IMR-90 (cell line): Measurements from ENCODE around the gene HOXA10. TPM values are rescaled to one million over a fixed set of nuclear protein-coding genes. Genes with fewer than 3 reads are reported as not detected.

Source experiments
- ATAC-seq: fragments of 200-7000 bp; cut with Tn5 transposase; 2 replicates; pipeline ENCODE4 v1.9.1; 2020; ENCODE audit warnings: low read depth, mild to moderate bottlenecking, moderate library complexity
- BruUV-seq: library from RNA; stranded (reverse); fragments of 400-500 nt; replicated peaks from 2 replicates; lab custom pipeline; 2021; lab: Mats Ljungman, UMichigan
- CTCF ChIA-PET: fragments of 300-600 bp; formaldehyde crosslinking; extraction: SDS; loops from one replicate; lab custom pipeline; 2021; ENCODE audit warnings: antibody characterized with exemption; lab: Yijun Ruan, JAX
- POLR2A ChIA-PET: fragments of 300-600 bp; sonication (Branson Sonifier 250); formaldehyde crosslinking; loops from one replicate; lab custom pipeline; 2022; ENCODE audit warnings: antibody characterized with exemption; ENCODE audit not compliant: unreplicated experiment; lab: Charles Lee
- DNase-seq: peaks from one replicate; pipeline ENCODE4 v3.0.0; 2013
- H2AFZ ChIP-seq: replicated peaks from 2 replicates; pipeline ENCODE3; 2013; ENCODE audit warnings: low read length, mild to moderate bottlenecking; ENCODE audit not compliant: poor library complexity
- H2AK5ac ChIP-seq: 2 replicates; pipeline ENCODE4 v1.6.1; 2013; ENCODE audit warnings: low read depth, low read length, inconsistent platforms
- H2AK9ac ChIP-seq: replicated peaks from 2 replicates; pipeline ENCODE3; 2013; ENCODE audit warnings: mild to moderate bottlenecking, low read depth, low read length, moderate library complexity; ENCODE audit not compliant: poor library complexity
- H2BK120ac ChIP-seq: 2 replicates; pipeline ENCODE4 v1.6.1; 2013; ENCODE audit warnings: low read depth, low read length, inconsistent platforms
- H2BK15ac ChIP-seq: 3 replicates; pipeline ENCODE4 v1.6.1; 2013; ENCODE audit warnings: low read depth, low read length, inconsistent platforms
- H2BK20ac ChIP-seq: 2 replicates; pipeline ENCODE4 v1.6.1; 2013; ENCODE audit warnings: low read depth, mild to moderate bottlenecking, inconsistent platforms, low read length, moderate library complexity
- H2BK5ac ChIP-seq: 2 replicates; pipeline ENCODE4 v1.6.1; 2013; ENCODE audit warnings: mild to moderate bottlenecking, low read depth, low read length, inconsistent platforms; ENCODE audit not compliant: poor library complexity, severe bottlenecking
- H3K14ac ChIP-seq: replicated peaks from 2 replicates; pipeline ENCODE4 v1.6.1; 2013; ENCODE audit warnings: low read depth, low read length, inconsistent platforms
- H3K18ac ChIP-seq: 2 replicates; pipeline ENCODE4 v1.6.1; 2013; ENCODE audit warnings: low read depth, low read length, control low read depth
- H3K23ac ChIP-seq: 2 replicates; pipeline ENCODE4 v1.6.1; 2013; ENCODE audit warnings: low read depth, low read length, inconsistent platforms
- H3K27ac ChIP-seq: 2 replicates; pipeline ENCODE4 v1.5.1; 2013; ENCODE audit warnings: mild to moderate bottlenecking, control low read depth, low read length; ENCODE audit not compliant: insufficient read depth
- H3K27me3 ChIP-seq: 2 replicates; pipeline ENCODE4 v1.6.1; 2013; ENCODE audit warnings: low read length; ENCODE audit not compliant: control insufficient read depth, insufficient read depth
- H3K36me3 ChIP-seq: 2 replicates; pipeline ENCODE4 v1.6.1; 2013; ENCODE audit warnings: low read length, mixed read lengths; ENCODE audit not compliant: control insufficient read depth, insufficient read depth
- H3K4ac ChIP-seq: 2 replicates; pipeline ENCODE4 v1.6.1; 2013; ENCODE audit warnings: low read depth, low read length, inconsistent platforms
- H3K4me1 ChIP-seq: 2 replicates; pipeline ENCODE4 v1.6.1; 2013; ENCODE audit warnings: low read length, mixed read lengths; ENCODE audit not compliant: control insufficient read depth, insufficient read depth
- H3K4me2 ChIP-seq: 2 replicates; pipeline ENCODE4 v1.6.1; 2013; ENCODE audit warnings: low read depth, mild to moderate bottlenecking, control low read depth, low read length, moderate library complexity
- H3K4me3 ChIP-seq: 2 replicates; pipeline ENCODE4 v1.5.1; 2013; ENCODE audit warnings: low read depth, mild to moderate bottlenecking, control low read depth, low read length, moderate library complexity; ENCODE audit not compliant: insufficient read depth
- H3K56ac ChIP-seq: 2 replicates; pipeline ENCODE4 v1.6.1; 2013; ENCODE audit warnings: low read length, inconsistent platforms; ENCODE audit not compliant: insufficient read depth; ENCODE audit errors: extremely low read depth
- H3K79me1 ChIP-seq, 2 experiments: 2 replicates each; pipeline ENCODE4 v1.6.1; 2013; ENCODE audit warnings: low read length in 2 of 2, inconsistent platforms in 1 of 2, low read depth in 1 of 2
- H3K9ac ChIP-seq: 2 replicates; pipeline ENCODE4 v1.6.1; 2013; ENCODE audit warnings: low read depth, low read length, control low read depth
- H3K9me1 ChIP-seq: 2 replicates; pipeline ENCODE4 v1.6.1; 2013; ENCODE audit warnings: low read length, inconsistent platforms; ENCODE audit not compliant: insufficient read depth
- H3K9me3 ChIP-seq: 2 replicates; pipeline ENCODE4 v1.6.1; 2013; ENCODE audit warnings: low read length; ENCODE audit not compliant: control insufficient read depth, insufficient read depth
- H4K20me1 ChIP-seq: 2 replicates; pipeline ENCODE4 v1.6.1; 2013; ENCODE audit warnings: low read length, inconsistent platforms; ENCODE audit not compliant: insufficient read depth
- H4K5ac ChIP-seq: 2 replicates; pipeline ENCODE4 v1.6.1; 2013; ENCODE audit warnings: mild to moderate bottlenecking, low read depth, low read length, control low read depth
- H4K8ac ChIP-seq, 2 experiments: 2 replicates each; pipeline ENCODE4 v1.6.1; 2013; ENCODE audit warnings: low read depth in 2 of 2, low read length in 2 of 2, control low read depth in 1 of 2, inconsistent platforms in 1 of 2
- H4K91ac ChIP-seq: 2 replicates; pipeline ENCODE4 v1.6.1; 2013; ENCODE audit warnings: low read depth, low read length, inconsistent platforms; ENCODE audit not compliant: insufficient read depth
- BHLHE40 ChIP-seq: fragments of 150-350 bp; IDR thresholded peaks from 2 replicates; pipeline ENCODE4 v1.6.1; 2016; ENCODE audit warnings: mild to moderate bottlenecking, low read depth, low read length
- CEBPB ChIP-seq: IDR thresholded peaks from 2 replicates; pipeline ENCODE4 v1.6.1; 2012; ENCODE audit warnings: low read depth, low read length, improper control_type of control experiment
- CTCF ChIP-seq: conservative IDR thresholded peaks from 2 replicates; pipeline ENCODE4 v1.5.1; 2012; ENCODE audit warnings: mild to moderate bottlenecking, low read depth, low read length, improper control_type of control experiment
- ELK1 ChIP-seq: fragments of 150-350 bp; IDR thresholded peaks from 2 replicates; pipeline ENCODE4 v1.6.1; 2016; ENCODE audit warnings: low read depth, mild to moderate bottlenecking, low read length, moderate library complexity, borderline replicate concordance
- FOS ChIP-seq: fragments of 150-350 bp; IDR thresholded peaks from 2 replicates; pipeline ENCODE4 v1.6.1; 2016; ENCODE audit warnings: low read depth, low read length
- MAZ ChIP-seq: IDR thresholded peaks from 2 replicates; pipeline ENCODE4 v1.6.1; 2012; ENCODE audit warnings: low read depth, mild to moderate bottlenecking, low read length, improper control_type of control experiment, moderate library complexity, borderline replicate concordance
- MXI1 ChIP-seq: IDR thresholded peaks from 2 replicates; pipeline ENCODE4 v1.6.1; 2012; ENCODE audit warnings: low read depth, mild to moderate bottlenecking, low read length, moderate library complexity, borderline replicate concordance
- NFE2L2 ChIP-seq: fragments of 150-350 bp; IDR thresholded peaks from 2 replicates; pipeline ENCODE4 v1.6.1; 2016; ENCODE audit warnings: low read depth, mild to moderate bottlenecking, low read length
- POLR2A ChIP-seq: IDR thresholded peaks from 2 replicates; pipeline ENCODE4 v1.6.1; 2012; ENCODE audit warnings: mild to moderate bottlenecking, low read depth, low read length
- RCOR1 ChIP-seq: IDR thresholded peaks from 2 replicates; pipeline ENCODE4 v1.6.1; 2012; ENCODE audit warnings: mild to moderate bottlenecking, low read length, improper control_type of control experiment; ENCODE audit not compliant: insufficient replicate concordance
- RFX5 ChIP-seq: IDR thresholded peaks from 2 replicates; pipeline ENCODE4 v1.8.0; 2012; ENCODE audit warnings: low read depth, mild to moderate bottlenecking, low read length, moderate library complexity
- WGBS, 2 experiments: methylation state at CpG; one replicate each; pipeline versions ENCODE4 v1.1.5 to v1.1.7; 2013; ENCODE audit warnings: missing lambda C conversion rate in 2 of 2; ENCODE audit not compliant: insufficient read length in 1 of 2; ENCODE audit errors: extremely low coverage in 2 of 2; 5-methylcytosine and 5-hydroxymethylcytosine counted together
- dilution Hi-C: fragments of 300-500 bp; cut with HindIII; formaldehyde crosslinking; loops from one replicate; pipeline ENCODE4 v1.14.3; 2018; ENCODE audit warnings: low sequenced_read_pairs; ENCODE audit not compliant: unreplicated experiment
- in situ Hi-C: fragments of 300-500 bp; cut with MboI; formaldehyde crosslinking; loops from 3 replicates; pipeline ENCODE4 v1.14.3; 2019; ENCODE audit warnings: low sequenced_read_pairs, inconsistent platforms, mixed read lengths
- intact Hi-C: fragments of 100-400 bp; cut with micrococcal nuclease; formaldehyde crosslinking; loops from 2 replicates; pipeline ENCODE4 v1.10.0; 2022
- polyA plus RNA-seq, 3 experiments: library from polyadenylated mRNA; depleted of rRNA; stranded (reverse); fragments of >200 nt; gene quantifications; 2 replicates each; pipeline ENCODE4 v1.2.3, GENCODE V29; 2012; ENCODE audit warnings: low replicate concordance in 1 of 3
- total RNA-seq: library from RNA; depleted of rRNA; stranded (reverse); fragments of >200 nt; gene quantifications from 2 replicates; pipeline ENCODE4 v1.2.3, GENCODE V29; 2012

Gene HOXA10
- total and polyA plus RNA-seq, 2 of the 4 experiments (the other 2 are of a cell fraction): 0.10 to 0.18 TPM

- Histone ChIP-seq H2AFZ (peak overlapping the region; percentile 45), H3K18ac (no peak overlapping the region), H3K27me3 (peaks cover 40% of the 10 kb centered on the region), H2BK20ac (no peak overlapping the region), H3K4me3 (no peak overlapping the region), H3K4me2 (no peak overlapping the region), H4K91ac (no peak overlapping the region), H3K4me1 (peaks cover under 1% of the 10 kb centered on the region; the same call in 1 of the 2 replicates), H4K5ac (no peak overlapping the region), H2BK15ac (no peak overlapping the region), H3K56ac (no peak overlapping the region), H3K9ac (no peak overlapping the region), H3K79me1 (no peaks in the 10 kb centered on the region), H3K27ac (no peak overlapping the region), H3K4ac (no peak overlapping the region), H4K8ac (no peak overlapping the region), H3K23ac (no peak overlapping the region), H3K36me3 (no peaks in the 10 kb centered on the region), H3K14ac (no peak overlapping the region), H2AK9ac (no peak overlapping the region), H3K9me1 (no peaks in the 10 kb centered on the region), H2BK5ac (no peak overlapping the region), H2BK120ac (no peak overlapping the region), H3K9me3 (peaks cover 11% of the 10 kb centered on the region; the same call in 1 of the 2 replicates), H4K20me1 (no peaks in the 10 kb centered on the region), H2AK5ac (no peak overlapping the region)
- WGBS, 2 experiments: 100% methylated on average over 1 of the region's 30 CpGs; no CpG with 5 or more reads in 1 of the 2 experiments
- DNase-seq (no peak), ATAC-seq (no peak)
- ChIA-PET CTCF (interaction anchor here (1.4 to 1.8 kb wide), 3 partner anchors 20 to 793 kb away, joined by 6 to 29 read pairs (median 6); no protein-coding TSS in a partner anchor), POLR2A (no interaction called here)
- in situ Hi-C loops (no loop called here), intact Hi-C loops (loop anchor here (1.0 to 10.0 kb wide), 4 partner anchors 793 to 1907 kb away; partner anchors contain the start of genes CBX3 and HNRNPA2B1), dilution Hi-C loops (no loop called here)
- BruUV-seq: no TSS peak
- TF ChIP-seq CTCF: no peak
- TF ChIP-seq ELK1: no peak
- no peak for TF ChIP-seq MAZ
- no peak for TF ChIP-seq RFX5
- no peak for TF ChIP-seq MXI1
- TF ChIP-seq FOS: no peak
- TF ChIP-seq CEBPB: no peak
- TF ChIP-seq BHLHE40: no peak
- no peak for TF ChIP-seq NFE2L2
- no peak for TF ChIP-seq POLR2A
- TF ChIP-seq RCOR1: no peak
These were observed 12.2 kb downstream of the HOXA10 start for GRCh38 chr7:27161721-27162560.
